Activated CD4-positive, alpha-beta T cell treated with anti-CD3 and anti-CD28 coated beads, Interleukin-2, amount 50 U/mL, for 4 hours (primary cell): ENCODE measurements around the gene ZNF682.
"Not testable (repeated sequence)": the region's sequence is repeated elsewhere in the genome, so short reads cannot be mapped to it uniquely, and the experiment has no call there.

ENCODE experiments used
- DNase-seq, 2 experiments: peaks; one replicate each; pipeline ENCODE4 v3.0.0-alpha.2; 2020

The ZNF682 gene

DNA sequence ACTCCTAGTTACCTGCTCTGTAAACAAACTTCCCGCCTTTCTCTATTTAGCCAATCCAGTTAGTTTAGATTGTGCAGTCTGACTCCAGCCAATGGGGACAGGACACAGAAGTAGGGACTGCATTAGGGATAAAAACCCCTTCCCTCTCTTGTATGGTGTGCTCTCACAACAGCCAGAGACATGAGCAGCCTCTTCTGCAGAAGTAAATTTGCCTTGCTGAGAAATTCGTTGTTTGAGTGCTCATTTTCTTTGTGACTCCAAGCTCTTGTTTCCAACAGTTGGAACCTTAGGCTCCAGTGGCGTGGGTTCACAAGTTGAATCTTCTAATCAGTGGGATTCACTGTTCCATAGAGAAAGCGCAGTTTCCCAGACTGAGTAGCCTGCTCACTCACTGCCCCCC is 72.4 kb downstream of the ZNF682 start:
- no peak for DNase-seq

DNA sequence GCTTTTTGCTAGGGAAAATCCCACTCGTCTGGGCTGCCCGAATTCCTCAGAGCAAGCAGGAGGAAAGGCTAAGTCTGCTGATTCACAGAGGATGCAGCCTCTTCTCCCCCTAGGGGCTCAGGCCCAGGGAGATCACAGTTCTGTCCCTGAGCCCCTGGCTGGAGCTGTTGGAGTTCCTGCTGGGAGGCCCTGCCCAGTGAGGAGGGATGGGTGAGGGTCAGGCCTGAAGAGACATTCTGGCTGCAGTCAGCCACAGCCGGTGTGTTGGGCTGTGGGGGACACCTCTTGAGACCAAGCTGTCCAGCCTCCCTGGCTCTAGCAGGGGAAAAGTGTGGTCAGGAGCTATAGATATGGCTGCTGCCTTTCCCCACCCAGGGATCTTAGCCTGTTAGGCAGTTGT is 73.2 kb downstream of the ZNF682 start:
- DNase-seq, result not testable (repeated sequence)

GRCh38 chr19:19964416-19964815 is 74.9 kb downstream of the ZNF682 start:
- no peak for DNase-seq

DNA sequence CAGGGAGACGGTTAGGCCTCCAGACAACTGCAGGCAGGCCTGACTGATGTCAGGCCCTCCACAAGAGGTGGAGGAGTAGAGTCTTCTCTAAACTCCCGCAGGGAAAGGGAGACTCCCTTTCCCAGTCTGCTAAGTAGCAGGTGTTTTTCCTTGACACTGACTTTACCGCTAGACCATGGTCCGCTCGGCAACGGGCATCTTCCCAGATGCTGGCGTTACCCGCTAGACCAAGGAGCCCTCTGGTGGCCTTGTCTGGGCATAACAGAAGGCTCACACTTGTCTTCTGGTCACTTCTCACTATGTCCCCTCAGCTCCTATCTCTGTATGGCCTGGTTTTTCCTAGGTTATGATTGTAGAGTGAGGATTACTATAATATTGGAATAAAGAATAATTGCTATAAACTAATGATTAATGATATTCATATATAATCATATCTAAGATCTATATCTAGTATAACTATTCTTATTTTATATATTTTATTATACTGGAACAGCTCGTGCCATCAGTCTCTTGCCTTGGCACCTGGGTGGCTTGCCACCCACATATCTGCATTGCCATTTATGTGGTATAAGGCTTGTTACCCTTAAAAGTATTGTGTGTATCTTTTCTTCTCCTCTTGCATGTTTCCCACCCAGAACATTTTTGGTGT is 80.0 kb downstream of the ZNF682 start:
- DNase-seq, result peak; percentile 59 to 61

- DNase-seq, result not testable (repeated sequence)
Observed at GRCh38 chr19:19957766-19958165, 81.5 kb downstream of the ZNF682 start.

DNA sequence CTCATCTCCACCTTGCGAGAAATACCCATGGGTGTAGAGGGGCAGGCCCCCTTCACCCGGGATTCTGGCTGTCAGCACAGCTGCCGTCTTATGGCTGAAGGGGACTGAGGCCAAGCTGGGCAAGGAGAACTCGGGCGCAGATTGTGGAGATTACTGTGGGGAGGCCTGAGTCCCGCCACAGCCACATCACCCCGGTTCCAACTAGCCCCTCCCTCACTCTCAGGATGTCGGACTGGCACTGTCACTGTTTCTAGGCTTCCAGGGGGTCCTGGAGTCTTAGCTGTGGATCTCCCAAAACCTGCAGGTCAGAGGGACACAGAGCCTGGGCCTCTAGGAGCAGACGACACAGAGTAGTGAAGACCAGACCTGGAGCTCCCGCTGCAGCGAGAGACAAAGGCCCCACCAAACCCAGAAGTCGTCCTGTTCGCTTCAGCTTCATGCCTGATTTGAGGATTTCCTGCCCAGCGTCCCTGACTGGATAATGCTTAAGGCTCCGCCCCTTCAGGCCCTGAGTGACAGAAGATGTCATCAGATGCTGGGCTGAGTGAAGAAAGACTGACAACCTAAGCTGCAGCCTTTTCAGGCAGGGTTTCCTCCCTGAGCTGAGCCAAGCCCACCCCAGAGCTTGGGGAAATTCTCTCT is 82.8 kb downstream of the ZNF682 start:
- no peak for DNase-seq

DNA sequence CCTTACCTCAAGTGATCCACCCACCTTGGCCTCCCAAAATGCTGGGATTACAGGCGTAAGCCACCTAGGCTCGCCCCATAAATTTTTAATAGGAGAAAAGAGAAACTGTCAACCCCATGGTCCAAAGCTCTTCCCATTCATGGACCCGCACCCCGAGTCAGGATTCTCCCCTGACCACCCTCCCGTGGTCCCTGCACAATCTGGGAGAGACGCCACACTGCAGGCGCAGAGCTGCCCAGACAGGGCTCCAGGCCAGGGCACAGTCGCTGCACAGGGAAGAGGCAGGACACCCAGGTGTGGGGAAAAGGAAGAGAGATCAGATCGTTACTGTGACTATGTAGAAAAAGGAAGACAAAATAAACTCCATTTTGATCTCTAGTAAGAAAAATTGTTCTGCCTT is 84.1 kb downstream of the ZNF682 start:
- no peak for DNase-seq
